NCI-H2227 (cell line): ENCODE results near the gene NCMAP.

ENCODE experiments used
- DNase-seq: peaks from one replicate; lab custom pipeline; 2025; ENCODE audit not compliant: unreplicated experiment; lab: John Stamatoyannopoulos, UW

The NCMAP gene

GRCh38 chr1:24570265-24571125 lies 14.6 kb downstream of the NCMAP start:
- no peak for DNase-seq

GRCh38 chr1:24572301-24572700 lies 16.4 kb downstream of the NCMAP start:
- DNase-seq: no peak

- DNase-seq: no peak
Observed at GRCh38 chr1:24575905-24576587, 20.2 kb downstream of the NCMAP start.

GRCh38 chr1:24578846-24579245 lies 23.0 kb downstream of the NCMAP start:
- DNase-seq: no peak

GRCh38 chr1:24580756-24581155 lies 24.9 kb downstream of the NCMAP start:
- DNase-seq: no peak

GRCh38 chr1:24584171-24584647 lies 28.3 kb downstream of the NCMAP start:
- DNase-seq: no peak

GRCh38 chr1:24586119-24586518 lies 30.2 kb downstream of the NCMAP start:
- DNase-seq: no peak

- DNase-seq: peak; percentile 36
Observed at GRCh38 chr1:24586970-24587820, 31.3 kb downstream of the NCMAP start.

- DNase-seq: no peak
Observed at GRCh38 chr1:24588573-24588972, 32.7 kb downstream of the NCMAP start.

GRCh38 chr1:24589200-24589599 lies 33.3 kb downstream of the NCMAP start:
- no peak for DNase-seq

GRCh38 chr1:24591781-24592180 lies 35.9 kb downstream of the NCMAP start:
- no peak for DNase-seq

- no peak for DNase-seq
Observed at GRCh38 chr1:24594328-24594598, 38.4 kb downstream of the NCMAP start.

GRCh38 chr1:24596401-24596880 lies 40.6 kb downstream of the NCMAP start:
- DNase-seq: no peak

GRCh38 chr1:24599265-24599664 lies 43.4 kb downstream of the NCMAP start:
- DNase-seq: no peak

- DNase-seq: no peak
Observed at GRCh38 chr1:24600551-24600950, 44.7 kb downstream of the NCMAP start.

- DNase-seq: no peak
Observed at GRCh38 chr1:24605534-24606295, 49.8 kb downstream of the NCMAP start.

- DNase-seq: no peak
Observed at GRCh38 chr1:24606296-24606605, 50.4 kb downstream of the NCMAP start.

- DNase-seq: no peak
Observed at GRCh38 chr1:24606621-24607020, 50.7 kb downstream of the NCMAP start.

- no peak for DNase-seq
Observed at GRCh38 chr1:24609949-24610517, 54.1 kb downstream of the NCMAP start.

- peak; percentile 36 for DNase-seq
Observed at GRCh38 chr1:24619376-24619775, 63.5 kb downstream of the NCMAP start.

- no peak for DNase-seq
Observed at GRCh38 chr1:24620678-24621077, 64.8 kb downstream of the NCMAP start.
